8988T (cell line): ENCODE results near the gene NALCN.
"Not testable (repeated sequence)": the region's sequence is repeated elsewhere in the genome, so short reads cannot be mapped to it uniquely, and the experiment has no call there.

Experiments used
- DNase-seq: peaks from one replicate; pipeline ENCODE4 v3.0.0; 2011

NALCN gene

DNA sequence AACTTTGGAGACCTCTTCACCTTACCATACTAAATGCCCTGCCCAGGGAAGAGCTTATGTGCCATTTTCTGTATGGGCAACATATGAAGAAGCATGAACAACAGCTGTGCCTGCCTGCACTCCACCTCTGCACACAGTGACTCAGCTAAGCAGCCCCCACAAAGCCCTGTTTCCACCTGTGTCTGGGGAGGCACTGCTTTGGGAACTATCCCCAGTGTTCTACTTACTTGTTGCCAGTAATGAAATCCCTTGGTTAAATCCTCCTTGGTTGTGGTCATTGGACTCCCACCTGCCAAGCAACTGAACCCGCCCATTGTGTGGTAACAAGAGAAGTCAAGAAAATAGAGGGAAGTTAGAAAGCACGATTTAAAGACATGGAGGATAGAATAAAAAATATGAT, 84.6 kb downstream of the NALCN start:
- DNase-seq: no peak

DNA sequence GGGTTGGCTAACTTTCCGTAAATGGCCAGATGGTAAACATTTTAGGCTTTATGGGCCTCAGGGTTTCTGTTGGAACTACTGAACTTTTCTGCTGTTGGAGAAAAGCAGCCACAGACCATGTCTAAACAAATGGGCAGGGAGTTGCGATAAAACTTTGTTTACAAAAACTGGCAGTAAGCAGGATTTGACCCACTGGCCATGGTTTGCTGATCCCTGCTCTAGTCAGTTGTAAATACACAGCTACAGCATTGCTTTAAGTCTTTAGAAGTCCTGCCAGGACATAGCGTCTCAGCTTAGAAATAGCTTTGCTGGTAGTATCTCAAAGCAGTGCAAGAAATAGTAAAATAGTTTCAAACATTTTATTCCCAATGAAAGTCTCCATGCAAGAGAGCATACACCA, 88.4 kb downstream of the NALCN start:
- no peak for DNase-seq

DNA sequence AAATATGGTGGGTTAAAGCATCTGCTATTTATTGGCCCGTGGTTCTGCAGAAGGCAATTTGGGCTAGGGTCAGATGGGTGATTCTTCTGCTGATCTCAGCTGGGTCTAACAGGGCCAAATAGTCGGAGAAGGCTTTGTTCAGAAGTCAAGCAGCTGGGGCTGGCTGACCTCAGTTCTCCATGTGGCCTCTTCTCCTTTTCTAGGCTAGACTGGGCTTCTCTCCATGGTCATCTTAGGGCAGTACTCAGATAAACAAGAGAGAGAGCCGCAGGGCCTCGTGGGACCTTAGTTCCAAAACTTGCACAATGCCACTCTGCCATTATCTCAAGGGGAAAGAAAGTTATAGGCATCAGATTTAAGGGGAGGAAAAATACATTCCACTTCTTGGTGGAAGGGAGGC, 89.6 kb downstream of the NALCN start:
- DNase-seq: no peak

- DNase-seq: no peak
Observed at GRCh38 chr13:101325423-101325822, 90.9 kb downstream of the NALCN start.

- no peak for DNase-seq
Observed at GRCh38 chr13:101323601-101324000, 92.7 kb downstream of the NALCN start.

DNA sequence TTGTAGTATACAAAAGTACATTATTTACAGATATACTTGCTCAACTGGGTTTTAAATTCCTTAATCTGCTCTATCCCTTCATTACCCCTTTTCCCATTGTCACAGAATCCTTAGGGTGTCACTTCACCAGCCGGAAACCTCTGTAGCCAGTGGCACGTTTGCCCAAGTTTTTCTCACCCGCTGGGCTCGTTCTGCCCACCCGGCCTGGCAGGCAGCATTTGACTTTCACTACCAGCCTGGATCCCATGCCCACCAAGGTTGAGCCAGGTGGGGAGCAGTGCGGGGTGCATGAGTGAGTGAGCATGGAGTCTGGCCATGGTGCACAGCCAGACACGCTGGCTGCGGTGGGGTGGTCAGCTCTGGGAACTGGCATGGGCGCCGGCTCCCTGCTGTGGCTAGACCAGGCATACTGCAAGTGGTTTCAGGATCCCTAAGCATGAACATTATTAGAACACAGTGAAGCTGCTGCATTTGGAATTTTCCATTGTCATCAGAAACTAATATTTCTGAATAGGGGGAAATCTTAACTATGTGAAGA, 98.3 kb downstream of the NALCN start:
- DNase-seq: no peak

DNA sequence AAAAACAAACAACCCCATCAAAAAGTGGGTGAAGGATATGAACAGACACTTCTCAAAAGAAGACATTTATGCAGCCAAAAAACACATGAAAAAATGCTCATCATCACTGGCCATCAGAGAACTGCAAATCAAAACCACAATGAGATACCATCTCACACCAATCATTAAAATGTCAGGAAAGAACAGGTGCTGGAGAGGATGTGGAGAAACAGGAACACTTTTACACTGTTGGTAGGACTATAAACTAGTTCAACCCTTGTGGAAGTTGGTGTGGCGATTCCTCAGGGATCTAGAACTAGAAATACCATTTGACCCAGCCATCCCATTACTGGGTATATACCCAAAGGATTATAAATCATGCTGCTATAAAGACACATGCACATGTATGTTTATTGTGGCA, 102.8 kb downstream of the NALCN start:
- not testable (repeated sequence) for DNase-seq

DNA sequence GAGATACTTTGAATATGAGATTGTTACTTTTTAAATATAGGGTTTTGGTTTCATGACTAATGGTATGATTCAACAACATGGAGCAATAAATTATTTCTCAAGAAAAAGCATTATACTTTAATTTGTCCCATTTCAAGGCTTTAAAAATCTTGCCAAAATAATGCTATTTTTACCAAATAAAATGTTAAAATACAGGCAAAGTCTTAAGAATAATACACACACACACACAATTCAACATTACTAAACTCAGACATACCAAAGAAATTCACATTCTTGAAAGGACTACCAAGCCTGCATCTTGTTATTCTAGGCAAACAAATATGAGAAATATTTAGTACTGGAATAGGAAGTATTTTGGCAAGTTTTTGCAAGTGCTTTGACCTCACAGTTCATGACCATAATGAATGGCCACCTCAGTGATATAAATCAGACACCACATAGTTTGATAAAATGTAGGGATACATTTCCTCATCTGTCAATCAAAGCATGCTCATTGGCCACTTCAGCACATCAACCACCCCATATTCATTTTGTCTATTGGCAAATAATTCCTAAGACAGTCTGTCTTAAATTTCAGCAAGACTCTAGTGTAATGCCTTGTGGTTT, 107.2 kb downstream of the NALCN start:
- DNase-seq: no peak

GRCh38 chr13:101308247-101309013, 107.9 kb downstream of the NALCN start:
- DNase-seq: no peak

DNA sequence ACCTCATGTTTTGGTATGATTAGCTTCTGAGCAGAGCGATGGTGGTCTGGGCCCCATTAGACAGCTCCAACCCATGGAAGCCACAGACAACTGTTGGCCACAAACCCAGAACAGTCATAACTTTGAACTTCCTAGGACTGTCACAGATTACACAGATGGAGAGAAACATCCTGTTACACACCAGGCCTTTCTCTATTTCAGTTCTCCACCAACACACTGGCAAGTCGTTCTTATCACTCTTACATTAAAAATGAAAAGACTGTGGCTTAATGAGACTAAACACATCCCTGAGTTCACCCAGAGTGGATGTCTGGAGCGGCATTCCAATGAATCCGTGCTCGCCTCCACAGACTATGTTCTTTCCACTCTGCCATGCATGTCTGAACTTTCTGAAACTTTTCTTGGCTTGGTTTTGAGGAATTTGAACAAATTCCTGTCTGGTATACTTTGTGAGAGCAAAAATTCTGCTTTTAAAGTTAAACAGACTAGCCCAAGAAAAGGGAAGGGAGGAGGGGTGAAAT, 109.1 kb downstream of the NALCN start:
- no peak for DNase-seq

DNA sequence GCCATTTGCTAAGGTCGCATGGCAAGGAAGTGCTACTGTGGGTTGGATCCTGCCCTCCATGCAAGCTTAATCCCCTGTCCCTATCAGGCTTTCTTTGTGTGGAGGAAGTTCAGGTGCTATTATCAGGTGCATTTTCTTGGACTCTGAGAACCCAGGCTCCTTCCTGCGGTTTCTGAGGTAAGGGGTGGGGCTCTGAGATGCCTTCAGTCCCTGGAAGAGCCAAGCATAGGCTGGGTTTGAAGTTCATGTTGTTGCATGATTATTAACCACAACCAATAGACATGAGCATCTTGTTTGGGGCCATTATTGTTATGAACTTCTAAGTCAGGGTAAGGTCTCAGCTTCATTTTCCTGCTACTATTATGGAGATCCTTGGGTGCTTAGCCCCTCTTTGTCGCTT, 109.5 kb downstream of the NALCN start:
- no peak for DNase-seq

DNA sequence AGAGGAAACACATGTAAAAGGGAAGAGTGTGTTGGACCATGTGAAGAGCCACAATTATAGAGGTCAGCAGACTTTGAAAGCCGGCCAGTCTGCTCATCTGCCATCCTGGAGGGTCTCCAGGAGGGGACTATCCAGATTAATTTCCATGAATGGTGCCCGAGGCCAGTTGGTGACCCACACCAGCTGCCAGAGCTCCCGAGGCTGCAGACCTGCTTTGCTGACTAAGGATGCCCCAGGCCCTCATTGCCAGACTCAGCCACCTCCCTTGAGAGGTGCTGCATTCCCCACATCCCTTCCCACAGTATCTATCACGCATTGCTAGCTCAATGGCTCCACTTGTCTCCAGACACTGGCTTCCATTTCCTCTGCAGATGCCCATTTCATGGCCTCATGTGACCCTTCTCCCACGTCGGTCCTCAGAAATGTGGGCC, 110.3 kb downstream of the NALCN start:
- no peak for DNase-seq

DNA sequence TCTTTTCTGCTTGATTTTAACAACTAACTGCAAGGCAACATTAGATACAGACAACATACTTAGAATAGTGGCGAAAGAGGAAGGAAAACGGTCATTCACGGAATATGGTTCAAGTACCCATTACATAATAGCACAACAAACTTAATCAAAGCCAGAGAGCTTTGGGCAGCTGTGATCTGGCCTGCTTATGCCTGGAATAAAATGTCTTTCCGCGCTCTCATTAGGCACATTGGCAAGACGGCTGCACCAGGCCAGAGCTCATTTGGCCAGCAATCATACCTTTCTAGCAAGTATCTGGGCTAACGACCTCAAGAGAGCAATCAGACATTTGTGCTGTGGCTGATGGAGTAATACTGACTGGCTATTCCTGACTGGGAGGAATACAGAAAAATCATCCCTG, 112.8 kb downstream of the NALCN start:
- no peak for DNase-seq

DNA sequence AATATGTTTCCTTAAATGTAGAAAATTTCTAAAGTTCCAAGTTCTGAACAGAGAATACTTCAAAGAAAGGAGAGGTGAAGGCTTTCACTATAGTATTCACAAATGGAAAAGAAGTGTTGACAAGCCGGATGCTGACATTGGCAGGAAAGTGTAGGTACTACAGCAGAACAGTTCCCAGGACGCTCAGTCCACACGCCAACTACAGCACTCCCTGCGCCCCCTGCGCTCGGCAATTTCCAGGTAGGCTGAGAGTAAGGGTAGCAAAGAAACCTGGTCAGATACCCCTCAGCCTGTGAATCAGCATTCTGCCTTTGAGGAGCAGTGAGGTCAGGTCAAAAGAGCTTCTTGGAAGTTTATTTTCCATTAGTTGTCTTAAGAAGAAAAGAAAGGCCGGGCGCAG, 115.3 kb downstream of the NALCN start:
- DNase-seq: no peak

GRCh38 chr13:101300531-101300930, 115.8 kb downstream of the NALCN start:
- DNase-seq: no peak

- no peak for DNase-seq
Observed at GRCh38 chr13:101298517-101298916, 117.8 kb downstream of the NALCN start.

GRCh38 chr13:101297794-101298193, 118.5 kb downstream of the NALCN start:
- DNase-seq: no peak

- no peak for DNase-seq
Observed at GRCh38 chr13:101292711-101293110, 123.6 kb downstream of the NALCN start.

- no peak for DNase-seq
Observed at GRCh38 chr13:101291646-101292515, 124.4 kb downstream of the NALCN start.

GRCh38 chr13:101291206-101291605, 125.1 kb downstream of the NALCN start:
- DNase-seq: no peak

GRCh38 chr13:101289764-101290163, 126.5 kb downstream of the NALCN start:
- no peak for DNase-seq

DNA sequence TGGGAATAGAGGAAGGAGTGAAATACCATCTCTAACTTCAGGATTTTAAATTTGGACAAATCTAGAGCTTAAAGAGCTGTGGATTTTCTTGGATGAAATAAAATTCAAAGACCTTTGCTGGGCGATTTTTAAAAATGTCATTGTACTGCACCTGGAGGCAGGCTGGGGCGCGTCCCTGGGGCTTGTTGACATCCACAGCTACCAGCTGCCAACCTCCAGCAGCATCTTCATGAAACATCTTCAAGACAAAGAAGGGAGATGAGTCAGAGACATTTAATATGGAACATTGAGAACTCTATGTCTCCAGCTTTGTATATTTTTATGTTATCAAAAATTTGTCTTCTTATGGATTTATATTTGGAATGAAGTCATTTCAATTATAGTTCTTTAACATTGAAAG, 132.5 kb downstream of the NALCN start:
- DNase-seq: no peak

DNA sequence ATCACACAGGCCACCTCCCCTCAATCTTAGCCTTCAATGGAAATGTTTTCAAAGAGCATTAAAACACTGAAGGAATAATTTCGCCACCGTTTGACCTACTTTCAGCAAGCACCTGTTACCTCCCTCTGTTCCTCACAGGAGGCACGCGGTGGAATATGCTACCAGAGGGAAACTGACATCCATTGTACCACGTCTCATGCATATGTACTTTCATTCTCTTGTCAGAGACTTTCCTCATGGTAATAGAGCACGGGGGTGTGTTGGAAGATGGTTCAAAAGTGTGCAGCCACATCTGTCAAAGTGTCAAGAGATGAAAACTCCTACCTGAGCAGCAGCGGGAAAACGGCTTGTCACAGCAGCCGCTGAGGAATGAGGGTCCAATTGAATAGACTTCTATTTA, 143.4 kb downstream of the NALCN start:
- no peak for DNase-seq
